Measurements from ENCODE around the gene HAPLN1. TPM values are rescaled to one million over a fixed set of nuclear protein-coding genes. Genes with fewer than 3 reads are reported as not detected.

The HAPLN1 gene
- total RNA-seq, 6 experiments from 2014 or later: 0.16 TPM; not detected in 5

- TF ChIP-seq POLR2A (IDR thresholded peaks at IDR 0.05) (no peak), CTCF (IDR thresholded peaks at IDR 0.05) (no peak)
- intact Hi-C loops (cut with DNase I): no loop called here
- H3K27ac ChIP-seq: no peak overlapping the region
- H3K27me3 ChIP-seq: no peaks in the 10 kb centered on the region
- ATAC-seq: no peak
- H3K9me3 ChIP-seq: no peaks in the 10 kb centered on the region
- H3K4me1 ChIP-seq: no peaks in the 10 kb centered on the region
- DNase-seq: no peak
- H3K36me3 ChIP-seq: no peaks in the 10 kb centered on the region
- no peak overlapping the region for H3K4me3 ChIP-seq
Measured at GRCh38 chr5:83729362-83729761, 8.7 kb upstream of the HAPLN1 start.

GRCh38 chr5:83726912-83727311 lies 6.3 kb upstream of the HAPLN1 start:
- ATAC-seq (no peak), DNase-seq (no peak)
- WGBS (ENCODE audit: insufficient coverage, low coverage, low lambda C conversion rate, missing lambda C conversion rate): 24% methylated on average over 2 of the region's 2 CpGs
- intact Hi-C loops (cut with DNase I): no loop called here
- no peak for TF ChIP-seq CTCF (IDR thresholded peaks at IDR 0.05)
- TF ChIP-seq POLR2A (IDR thresholded peaks at IDR 0.05): no peak
- Histone ChIP-seq H3K27me3 (no peaks in the 10 kb centered on the region), H3K4me1 (no peaks in the 10 kb centered on the region), H3K27ac (no peak overlapping the region), H3K4me3 (no peak overlapping the region), H3K36me3 (no peaks in the 10 kb centered on the region), H3K9me3 (no peaks in the 10 kb centered on the region)

DNA sequence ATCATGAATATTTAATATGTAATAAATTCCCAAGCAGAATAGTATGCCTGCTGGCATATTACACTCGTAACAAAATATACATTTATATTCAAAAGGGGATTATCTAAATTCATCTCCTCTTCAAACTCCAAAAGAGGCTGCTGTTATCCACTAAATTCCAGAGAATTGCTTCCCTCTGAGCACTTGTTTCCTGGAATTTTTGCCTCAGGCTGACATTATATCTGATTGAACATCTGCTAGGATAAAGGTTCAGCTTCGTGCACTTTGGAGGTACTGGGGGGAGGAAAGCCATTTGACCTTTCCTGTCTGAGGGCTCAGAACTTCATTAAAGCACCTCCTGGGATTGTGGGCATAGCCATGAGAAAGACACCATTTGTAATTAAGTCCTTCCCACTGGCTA lies 4.3 kb upstream of the HAPLN1 start:
- ATAC-seq (no peak), DNase-seq (no peak)
- no peak overlapping the region for H3K27ac ChIP-seq
- intact Hi-C loops (cut with DNase I): no loop called here
- TF ChIP-seq CTCF (IDR thresholded peaks at IDR 0.05) (no peak), POLR2A (IDR thresholded peaks at IDR 0.05) (no peak)
- H3K9me3 ChIP-seq: no peaks in the 10 kb centered on the region
- no peaks in the 10 kb centered on the region for H3K27me3 ChIP-seq
- no peaks in the 10 kb centered on the region for H3K36me3 ChIP-seq
- no peaks in the 10 kb centered on the region for H3K4me1 ChIP-seq
- WGBS (ENCODE audit: insufficient coverage, low coverage, low lambda C conversion rate, missing lambda C conversion rate): 37% methylated on average over 2 of the region's 2 CpGs
- no peak overlapping the region for H3K4me3 ChIP-seq

DNA sequence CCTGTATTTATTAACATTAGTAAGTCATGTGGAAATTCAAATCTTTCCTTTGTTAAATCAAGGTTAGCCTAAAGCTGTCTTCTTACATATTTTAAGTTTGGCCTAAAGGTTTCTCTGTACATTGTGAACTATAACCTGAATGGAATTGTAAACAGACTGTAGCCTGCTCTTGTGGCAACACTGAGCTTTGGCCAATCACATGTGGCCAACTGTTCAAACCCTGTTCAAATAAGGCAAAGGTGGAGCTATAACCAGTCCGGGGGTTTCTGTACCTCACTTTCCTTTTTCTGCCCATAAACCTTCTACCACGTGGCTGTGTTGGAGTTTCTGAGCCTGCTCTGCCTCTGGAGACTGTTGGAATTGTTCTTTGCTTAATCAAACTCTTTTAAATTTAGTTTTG lies 3.3 kb upstream of the HAPLN1 start:
- ATAC-seq: peak in 3 of 4 donors; percentile 36 to 65 (median 48)

More for the DNA sequence above, 3.3 kb upstream of the HAPLN1 start:
- H3K4me1 ChIP-seq: no peaks in the 10 kb centered on the region
- H3K4me3 ChIP-seq: no peak overlapping the region
- H3K9me3 ChIP-seq: no peaks in the 10 kb centered on the region
- 18% methylated on average over 2 of the region's 2 CpGs for WGBS (ENCODE audit: insufficient coverage, low coverage, low lambda C conversion rate, missing lambda C conversion rate)
- intact Hi-C loops (cut with DNase I): no loop called here
- no peaks in the 10 kb centered on the region for H3K36me3 ChIP-seq
- DNase-seq: no peak
- TF ChIP-seq POLR2A (IDR thresholded peaks at IDR 0.05) (no peak), CTCF (IDR thresholded peaks at IDR 0.05) (no peak)
- H3K27me3 ChIP-seq: no peaks in the 10 kb centered on the region
- H3K27ac ChIP-seq: no peak overlapping the region

Data from right lobe of liver (tissue), 6 donors.